Measurements from ENCODE around the gene JUN. TPM values are rescaled to one million over a fixed set of nuclear protein-coding genes. Genes with fewer than 3 reads are reported as not detected.

JUN gene
- 100 to 1,000 TPM in 3 of 4 donors, 10 to 100 TPM in 1; 93.8 to 589 (median 205) TPM for total RNA-seq

- DNase-seq (ENCODE audit: low spot score in 2 of 2) = peak; percentile 100
- TF ChIP-seq CTCF (IDR thresholded peaks at IDR 0.05) (peak in 1 of 3 donors; percentile 40), POLR2A (IDR thresholded peaks at IDR 0.05) (peak in 1 of 2 donors; percentile 99)
- 0 to 1% methylated on average over 32 to 36 of the region's 57 CpGs for WGBS, 2 donors
- intact Hi-C loops (cut with DNase I; ENCODE audit: low total_unique reads) = no loop called here
- H3K4me3 ChIP-seq (ENCODE audit: low read depth, poor library complexity, severe bottlenecking) = peak within 1 kb of the TSS; percentile 85
Measured at GRCh38 chr1:58783993-58784757, at the start of gene JUN. JUN (minus strand) TSS chr1:58784047; CDS start chr1:58783070, 977 bp downstream.

DNA sequence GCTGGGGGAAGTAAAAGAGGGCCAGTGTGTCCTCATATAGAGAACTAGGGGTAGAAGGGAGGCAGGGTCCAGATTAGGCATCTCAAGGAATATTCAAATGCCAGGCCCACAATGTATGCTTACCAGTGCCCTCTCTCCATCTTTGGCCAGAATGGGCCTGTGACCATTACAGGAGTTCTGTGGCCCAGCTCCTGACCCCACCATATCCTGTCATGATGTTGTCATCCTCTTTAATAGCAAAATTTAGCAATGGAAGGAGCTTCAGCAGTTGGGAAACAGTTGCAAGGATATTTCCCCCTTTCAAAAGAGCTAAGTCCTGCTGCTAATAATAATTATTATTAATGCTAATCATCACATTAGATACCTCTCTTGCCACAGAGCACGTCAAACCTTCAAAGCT, 49.3 kb upstream of the JUN start:
- WGBS, 2 donors = 87 to 96% methylated on average over 1 of the region's 1 CpG
- intact Hi-C loops (cut with DNase I; ENCODE audit: low total_unique reads) = no loop called here
- H3K4me3 ChIP-seq (ENCODE audit: low read depth, poor library complexity, severe bottlenecking) = no peak overlapping the region
- DNase-seq (ENCODE audit: low spot score in 2 of 2) = no peak
- TF ChIP-seq CTCF (IDR thresholded peaks at IDR 0.05) = no peak
- no peak for TF ChIP-seq POLR2A (IDR thresholded peaks at IDR 0.05)

DNA sequence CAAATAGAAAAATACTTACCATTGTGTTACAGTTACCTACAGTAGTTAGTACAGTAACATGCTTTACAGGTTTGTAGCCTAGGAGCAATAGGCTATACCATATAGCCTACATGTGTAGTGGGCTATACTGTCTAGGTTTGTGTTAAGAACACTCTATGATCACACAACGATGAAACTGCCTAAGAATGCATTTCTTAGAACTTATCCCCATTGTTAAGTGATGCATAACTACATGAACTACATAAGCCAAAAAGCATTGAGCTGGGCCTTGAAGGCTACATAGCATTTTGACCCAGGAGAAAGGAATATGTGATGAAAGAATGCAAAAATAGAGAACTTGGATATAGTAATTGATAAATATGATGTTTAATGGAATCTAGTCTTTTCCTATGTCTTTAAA, 46.4 kb upstream of the JUN start:
- intact Hi-C loops (cut with DNase I; ENCODE audit: low total_unique reads) = no loop called here
- TF ChIP-seq POLR2A (IDR thresholded peaks at IDR 0.05) = no peak
- WGBS, 2 donors = 79 to 80% methylated on average over 1 of the region's 1 CpG
- DNase-seq (ENCODE audit: low spot score in 2 of 2) = no peak
- no peak overlapping the region for H3K4me3 ChIP-seq (ENCODE audit: low read depth, poor library complexity, severe bottlenecking)

GRCh38 chr1:58829866-58830265, 46.0 kb upstream of the JUN start:
- WGBS, 2 donors = 81 to 84% methylated on average over 1 of the region's 1 CpG
- intact Hi-C loops (cut with DNase I; ENCODE audit: low total_unique reads) = no loop called here
- no peak overlapping the region for H3K4me3 ChIP-seq (ENCODE audit: low read depth, poor library complexity, severe bottlenecking)
- DNase-seq (ENCODE audit: low spot score in 2 of 2) = no peak
- TF ChIP-seq POLR2A (IDR thresholded peaks at IDR 0.05) = no peak
- TF ChIP-seq CTCF (IDR thresholded peaks at IDR 0.05) = no peak

DNA sequence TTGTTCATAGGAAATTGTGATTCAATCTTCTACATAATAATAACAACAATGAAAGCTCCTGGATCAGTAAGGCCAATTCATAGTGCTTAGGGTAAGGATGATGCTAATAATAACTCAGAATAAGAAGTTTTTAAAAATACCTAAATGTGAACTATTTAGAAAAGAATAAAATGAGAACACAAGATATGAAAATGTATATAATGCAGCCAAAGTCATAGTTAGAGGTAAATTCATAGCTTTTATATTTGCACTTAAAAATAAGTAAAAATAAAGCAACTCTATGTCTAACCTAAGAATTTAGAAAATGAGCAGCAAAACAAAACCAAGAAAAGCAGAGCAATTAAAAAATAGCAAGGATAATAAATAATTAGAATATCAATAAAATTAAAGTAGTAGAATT, 43.5 kb upstream of the JUN start:
- intact Hi-C loops (cut with DNase I; ENCODE audit: low total_unique reads) = no loop called here
- no peak overlapping the region for H3K4me3 ChIP-seq (ENCODE audit: low read depth, poor library complexity, severe bottlenecking)
- no peak for DNase-seq (ENCODE audit: low spot score in 2 of 2)
- TF ChIP-seq POLR2A (IDR thresholded peaks at IDR 0.05) = no peak
- no peak for TF ChIP-seq CTCF (IDR thresholded peaks at IDR 0.05)

DNA sequence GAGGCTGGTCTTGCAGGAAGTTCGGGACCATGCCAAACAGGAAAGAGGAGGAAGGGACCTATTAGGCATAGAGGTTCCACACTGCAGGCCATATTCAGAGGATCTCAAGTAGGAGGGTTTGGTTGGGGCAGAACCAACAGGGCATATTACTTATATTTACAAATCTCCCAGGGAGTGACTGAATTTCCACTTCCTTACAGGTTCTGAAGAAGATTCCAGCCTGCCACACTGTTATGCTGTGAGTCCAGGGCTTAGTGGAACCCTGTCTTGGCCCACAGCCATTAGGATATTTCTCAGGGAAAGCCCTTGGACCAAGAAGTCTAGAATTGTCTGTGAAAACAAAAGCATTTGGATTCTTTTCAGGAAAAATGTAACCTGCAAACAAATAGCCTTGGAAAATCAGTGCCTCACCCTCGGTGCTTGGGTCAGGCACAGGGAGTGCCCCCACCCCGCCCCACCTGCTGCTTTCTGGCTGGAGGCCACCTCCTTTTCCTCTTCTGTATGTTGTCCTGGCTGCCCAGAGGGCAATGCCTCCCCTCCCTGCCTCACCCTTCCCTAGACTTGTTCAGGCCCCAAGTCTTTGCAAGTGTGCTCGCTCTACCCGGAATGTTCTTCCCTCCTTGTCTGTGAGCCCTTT, 41.0 kb upstream of the JUN start:
- DNase-seq (ENCODE audit: low spot score in 2 of 2) = no peak
- H3K4me3 ChIP-seq (ENCODE audit: low read depth, poor library complexity, severe bottlenecking) = no peak overlapping the region
- TF ChIP-seq POLR2A (IDR thresholded peaks at IDR 0.05) = no peak
- TF ChIP-seq CTCF (IDR thresholded peaks at IDR 0.05) = no peak
- intact Hi-C loops (cut with DNase I; ENCODE audit: low total_unique reads) = no loop called here
- 40 to 45% methylated on average over 5 of the region's 5 CpGs for WGBS, 2 donors
